Neural progenitor cell (in vitro differentiated cells): Measurements from ENCODE around the gene RNASEH2A. TPM values are rescaled to one million over a fixed set of nuclear protein-coding genes. Genes with fewer than 3 reads are reported as not detected.
A peak's percentile ranks its signal among the peaks of the same experiment; 100 is the strongest.

Experiments used
- DNase-seq: peaks from one replicate; pipeline ENCODE4 v3.0.0-alpha.2; 2016; ENCODE audit warnings: low spot score
- H2AFZ ChIP-seq: fragments of 200-600 bp; sonication (generic); replicated peaks from 2 replicates; pipeline ENCODE4 v1.6.1; 2016; ENCODE audit warnings: antibody characterized with exemption
- H3F3A ChIP-seq: fragments of 200-600 bp; sonication (generic); 2 replicates; pipeline ENCODE4 v1.6.1; 2016; ENCODE audit warnings: antibody characterized with exemption, low read depth
- H3K27ac ChIP-seq: fragments of 200-600 bp; sonication (generic); 2 replicates; pipeline ENCODE4 v1.5.1; 2016; ENCODE audit warnings: mild to moderate bottlenecking
- H3K27me3 ChIP-seq: fragments of 200-600 bp; sonication (generic); 2 replicates; pipeline ENCODE4 v1.6.1; 2016; ENCODE audit warnings: mild to moderate bottlenecking, moderate library complexity
- H3K36me3 ChIP-seq: fragments of 200-600 bp; sonication (generic); 2 replicates; pipeline ENCODE4 v1.5.1; 2016
- H3K4me1 ChIP-seq: fragments of 200-600 bp; sonication (generic); 2 replicates; pipeline ENCODE4 v1.6.1; 2016; ENCODE audit warnings: mixed run types
- H3K4me2 ChIP-seq: fragments of 200-600 bp; sonication (generic); 2 replicates; pipeline ENCODE4 v1.6.1; 2016
- H3K4me3 ChIP-seq: fragments of 200-600 bp; sonication (generic); 2 replicates; pipeline ENCODE4 v1.5.1; 2016
- H3K79me2 ChIP-seq: fragments of 200-600 bp; sonication (generic); 2 replicates; pipeline ENCODE4 v1.6.1; 2016; ENCODE audit warnings: low read depth
- H3K9ac ChIP-seq: fragments of 200-600 bp; sonication (generic); 2 replicates; pipeline ENCODE4 v1.6.1; 2016
- H3K9me3 ChIP-seq: fragments of 200-600 bp; sonication (generic); 2 replicates; pipeline ENCODE4 v1.5.1; 2016; ENCODE audit warnings: low read depth
- H4K20me1 ChIP-seq: fragments of 200-600 bp; sonication (generic); 2 replicates; pipeline ENCODE4 v1.6.1; 2016; ENCODE audit warnings: low read depth
- H3K27ac Mint-ChIP-seq: 3 replicates; pipeline ENCODE4 v1.8.0; 2021; ENCODE audit warnings: mixed read lengths
- H3K27me3 Mint-ChIP-seq: 2 replicates; pipeline ENCODE4 v1.8.0; 2022; ENCODE audit warnings: low read depth, mild to moderate bottlenecking, inconsistent platforms, moderate library complexity, mixed read lengths; ENCODE audit not compliant: insufficient read depth
- H3K36me3 Mint-ChIP-seq: 3 replicates; pipeline ENCODE4 v1.8.0; 2021; ENCODE audit warnings: mixed read lengths
- H3K4me1 Mint-ChIP-seq: 3 replicates; pipeline ENCODE4 v1.8.0; 2021; ENCODE audit warnings: mixed read lengths
- H3K4me3 Mint-ChIP-seq: 3 replicates; pipeline ENCODE4 v1.8.0; 2021; ENCODE audit warnings: mild to moderate bottlenecking, moderate library complexity, mixed read lengths
- H3K9me3 Mint-ChIP-seq: 3 replicates; pipeline ENCODE4 v1.8.0; 2020; ENCODE audit warnings: mixed read lengths
- EZH2 ChIP-seq: fragments of 200-600 bp; sonication (generic); IDR thresholded peaks from 2 replicates; pipeline ENCODE4 v1.6.1; 2017; ENCODE audit warnings: antibody characterized with exemption, mild to moderate bottlenecking, moderate library complexity
- EZH2phosphoT487 ChIP-seq: fragments of 200-600 bp; sonication (generic); IDR thresholded peaks from 2 replicates; pipeline ENCODE4 v1.6.1; 2017; ENCODE audit warnings: antibody characterized with exemption
- total RNA-seq: library from RNA; depleted of rRNA; stranded (reverse); fragments of >200 nt; gene quantifications from 2 replicates; pipeline ENCODE4 v1.2.3, GENCODE V29; 2015; ENCODE audit warnings: low replicate concordance
- TF ChIP-seq, protein P1 (sequence below): fragments of 200-600 bp; sonication (generic); IDR thresholded peaks from 2 replicates; pipeline ENCODE4 v1.5.1; 2017; ENCODE audit warnings: antibody characterized with exemption, mild to moderate bottlenecking

RNASEH2A gene
- total RNA-seq, 1 donor from 2014 or later = 60.3 TPM

DNA sequence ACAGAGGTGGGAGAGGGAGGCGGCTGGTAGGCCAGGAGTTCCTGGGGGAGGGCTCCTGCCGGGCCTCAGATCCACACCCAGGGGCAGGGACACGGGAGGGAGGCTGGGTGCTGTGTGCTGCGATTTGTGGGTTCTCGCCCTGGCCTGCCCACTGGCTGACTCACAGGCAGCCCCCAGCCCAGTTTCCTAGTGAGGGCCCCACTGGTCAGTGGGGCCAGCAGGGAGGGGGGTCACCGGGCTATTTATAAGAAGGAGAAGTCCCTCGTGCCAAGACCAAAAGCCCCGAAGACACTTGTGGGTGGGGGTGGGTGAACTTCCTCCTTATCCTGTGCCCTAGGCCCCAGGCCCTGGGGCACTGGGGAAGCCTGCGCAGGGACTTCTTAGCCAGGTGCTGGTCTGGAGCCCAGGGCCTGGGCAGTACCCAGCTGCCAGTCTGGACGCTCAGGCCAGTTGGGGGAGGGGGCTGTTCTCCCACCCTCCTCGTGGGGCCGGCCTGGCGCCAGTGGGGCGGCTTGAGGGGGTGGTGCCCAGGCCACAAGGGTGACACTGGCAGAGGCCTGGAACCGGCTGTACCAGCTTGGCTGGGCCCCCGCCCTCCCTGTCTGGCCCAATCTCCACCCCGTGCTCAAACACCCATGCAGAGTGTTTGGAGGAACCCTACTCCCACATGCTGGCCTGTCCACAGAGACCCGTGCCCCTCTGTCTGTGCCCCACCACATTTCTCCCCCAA lies 20.1 kb upstream of the RNASEH2A start:
- peaks cover 39% of the 10 kb centered on the region for H3K4me1 Mint-ChIP-seq
- no peaks in the 10 kb centered on the region for H3K79me2 ChIP-seq
- H3K4me3 Mint-ChIP-seq = no peak overlapping the region
- H2AFZ ChIP-seq = no peak overlapping the region
- TF ChIP-seq EZH2phosphoT487 (no peak), EZH2 (no peak)
- TF ChIP-seq, protein P1, sequence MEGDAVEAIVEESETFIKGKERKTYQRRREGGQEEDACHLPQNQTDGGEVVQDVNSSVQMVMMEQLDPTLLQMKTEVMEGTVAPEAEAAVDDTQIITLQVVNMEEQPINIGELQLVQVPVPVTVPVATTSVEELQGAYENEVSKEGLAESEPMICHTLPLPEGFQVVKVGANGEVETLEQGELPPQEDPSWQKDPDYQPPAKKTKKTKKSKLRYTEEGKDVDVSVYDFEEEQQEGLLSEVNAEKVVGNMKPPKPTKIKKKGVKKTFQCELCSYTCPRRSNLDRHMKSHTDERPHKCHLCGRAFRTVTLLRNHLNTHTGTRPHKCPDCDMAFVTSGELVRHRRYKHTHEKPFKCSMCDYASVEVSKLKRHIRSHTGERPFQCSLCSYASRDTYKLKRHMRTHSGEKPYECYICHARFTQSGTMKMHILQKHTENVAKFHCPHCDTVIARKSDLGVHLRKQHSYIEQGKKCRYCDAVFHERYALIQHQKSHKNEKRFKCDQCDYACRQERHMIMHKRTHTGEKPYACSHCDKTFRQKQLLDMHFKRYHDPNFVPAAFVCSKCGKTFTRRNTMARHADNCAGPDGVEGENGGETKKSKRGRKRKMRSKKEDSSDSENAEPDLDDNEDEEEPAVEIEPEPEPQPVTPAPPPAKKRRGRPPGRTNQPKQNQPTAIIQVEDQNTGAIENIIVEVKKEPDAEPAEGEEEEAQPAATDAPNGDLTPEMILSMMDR = no peak
- DNase-seq = no peak
- peaks cover 2% of the 10 kb centered on the region for H3K9me3 Mint-ChIP-seq
- peaks cover 11% of the 10 kb centered on the region for H3K27me3 ChIP-seq
- no peaks in the 10 kb centered on the region for H3K36me3 Mint-ChIP-seq
- H3K27ac ChIP-seq = no peak overlapping the region
- H3K9me3 ChIP-seq = no peaks in the 10 kb centered on the region
- no peak overlapping the region for H3K4me3 ChIP-seq
- peaks cover 70% of the 10 kb centered on the region for H3F3A ChIP-seq
- no peaks in the 10 kb centered on the region for H3K36me3 ChIP-seq
- H3K4me2 ChIP-seq = no peak overlapping the region
- no peaks in the 10 kb centered on the region for H4K20me1 ChIP-seq
- H3K9ac ChIP-seq = no peak overlapping the region
- peaks cover 12% of the 10 kb centered on the region for H3K27me3 Mint-ChIP-seq
- no peak overlapping the region for H3K27ac Mint-ChIP-seq
- peaks cover 39% of the 10 kb centered on the region for H3K4me1 ChIP-seq

DNA sequence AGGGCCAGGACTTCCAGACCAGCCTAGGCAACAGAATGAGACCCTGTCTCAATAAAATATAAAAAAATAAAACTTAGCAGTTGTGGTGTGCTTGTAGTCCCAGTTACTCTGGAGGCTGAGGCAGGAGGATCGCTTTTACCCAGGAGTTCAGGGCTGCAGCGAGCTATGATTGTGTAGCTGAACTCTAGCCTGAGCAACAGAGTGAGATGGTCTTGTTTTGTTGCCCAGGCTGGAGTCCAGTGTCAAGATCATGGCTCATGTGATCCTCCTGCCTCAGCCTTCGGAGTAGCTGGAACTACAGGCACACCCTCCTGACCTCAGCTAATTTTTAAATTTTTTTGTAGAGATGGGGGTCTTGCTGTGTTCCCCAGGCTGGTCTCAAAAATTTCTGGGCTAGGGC lies 19.4 kb upstream of the RNASEH2A start:
- no peak overlapping the region for H3K4me3 Mint-ChIP-seq
- DNase-seq = no peak
- Histone ChIP-seq H3K9ac (no peak overlapping the region), H3K9me3 (no peaks in the 10 kb centered on the region), H3K36me3 (no peaks in the 10 kb centered on the region), H3F3A (peaks cover 69% of the 10 kb centered on the region), H3K4me1 (peaks cover 42% of the 10 kb centered on the region), H3K4me3 (no peak overlapping the region), H3K27ac (no peak overlapping the region), H4K20me1 (no peaks in the 10 kb centered on the region), H2AFZ (no peak overlapping the region), H3K27me3 (peaks cover 18% of the 10 kb centered on the region), H3K79me2 (no peaks in the 10 kb centered on the region), H3K4me2 (no peak overlapping the region)
- H3K36me3 Mint-ChIP-seq = no peaks in the 10 kb centered on the region
- no peak for TF ChIP-seq EZH2
- TF ChIP-seq, protein P1 = no peak
- TF ChIP-seq EZH2phosphoT487 = no peak
- no peak overlapping the region for H3K27ac Mint-ChIP-seq
- H3K27me3 Mint-ChIP-seq = peaks cover 7% of the 10 kb centered on the region
- H3K9me3 Mint-ChIP-seq = peaks cover 2% of the 10 kb centered on the region
- H3K4me1 Mint-ChIP-seq = peaks cover 33% of the 10 kb centered on the region

DNA sequence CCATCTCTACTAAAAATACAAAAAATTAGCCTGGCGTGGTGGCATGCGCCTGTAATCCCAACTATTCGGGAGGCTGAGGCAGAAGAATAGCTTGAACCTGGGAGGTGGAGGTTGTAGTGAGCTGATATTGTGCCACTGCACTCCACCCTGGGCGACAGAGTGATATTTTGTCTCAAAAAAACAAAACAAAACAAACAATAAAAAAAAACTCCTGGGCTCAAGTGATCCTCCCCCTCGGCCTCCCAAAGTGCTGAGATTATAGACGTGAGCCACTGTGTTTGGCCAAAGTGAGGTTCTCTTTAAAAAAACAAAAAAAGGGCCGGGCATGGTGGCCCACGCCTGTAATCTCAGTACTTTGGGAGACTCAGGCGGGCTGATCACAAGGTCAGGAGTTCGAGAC lies 18.9 kb upstream of the RNASEH2A start:
- no peak overlapping the region for H3K9ac ChIP-seq
- H3K27ac Mint-ChIP-seq = no peak overlapping the region
- no peaks in the 10 kb centered on the region for H3K9me3 ChIP-seq
- no peaks in the 10 kb centered on the region for H3K36me3 Mint-ChIP-seq
- TF ChIP-seq EZH2phosphoT487 (no peak), EZH2 (no peak)
- TF ChIP-seq, protein P1 = no peak
- no peaks in the 10 kb centered on the region for H4K20me1 ChIP-seq
- no peak overlapping the region for H3K27ac ChIP-seq
- no peak overlapping the region for H3K4me3 ChIP-seq
- no peaks in the 10 kb centered on the region for H3K79me2 ChIP-seq
- peaks cover 5% of the 10 kb centered on the region for H3K27me3 Mint-ChIP-seq
- no peak for DNase-seq
- H3K9me3 Mint-ChIP-seq = no peaks in the 10 kb centered on the region
- H3K4me1 Mint-ChIP-seq = peaks cover 30% of the 10 kb centered on the region
- no peaks in the 10 kb centered on the region for H3K36me3 ChIP-seq
- peaks cover 69% of the 10 kb centered on the region for H3F3A ChIP-seq
- peaks cover 38% of the 10 kb centered on the region for H3K4me1 ChIP-seq
- H3K4me3 Mint-ChIP-seq = peak overlapping the region; percentile 24
- H2AFZ ChIP-seq = no peak overlapping the region
- H3K4me2 ChIP-seq = no peak overlapping the region
- H3K27me3 ChIP-seq = peaks cover 23% of the 10 kb centered on the region
